DOHH2 (cell line): ENCODE data around the gene RAB5B.

ENCODE experiments used
- H3F3A ChIP-seq: fragments of 200-600 bp; sonication (generic), shearing (Covaris generic); 2 replicates; pipeline ENCODE4 v1.6.0; 2016; ENCODE audit warnings: antibody characterized with exemption, mild to moderate bottlenecking; ENCODE audit not compliant: control insufficient read depth, insufficient read depth
- H3K27ac ChIP-seq: fragments of 200-600 bp; sonication (generic); 2 replicates; pipeline ENCODE4 v1.5.1; 2014; ENCODE audit warnings: low read depth, mild to moderate bottlenecking, low read length, moderate library complexity
- H3K27me3 ChIP-seq: fragments of 200-600 bp; sonication (generic); 2 replicates; pipeline ENCODE4 v1.6.1; 2014; ENCODE audit warnings: mild to moderate bottlenecking, low read length, mixed read lengths; ENCODE audit not compliant: control insufficient read depth
- H3K36me3 ChIP-seq: fragments of 200-600 bp; sonication (generic); 2 replicates; pipeline ENCODE4 v1.6.1; 2014; ENCODE audit warnings: mild to moderate bottlenecking, low read length, moderate library complexity, mixed read lengths; ENCODE audit not compliant: control insufficient read depth
- H3K4me1 ChIP-seq: fragments of 200-600 bp; sonication (generic); 2 replicates; pipeline ENCODE4 v1.6.1; 2014; ENCODE audit warnings: mild to moderate bottlenecking, low read length, mixed read lengths; ENCODE audit not compliant: control insufficient read depth
- H3K4me2 ChIP-seq: fragments of 200-600 bp; sonication (generic); 2 replicates; pipeline ENCODE4 v1.6.0; 2014; ENCODE audit warnings: mild to moderate bottlenecking, low read length, moderate library complexity
- H3K4me3 ChIP-seq: fragments of 200-600 bp; sonication (generic); 2 replicates; pipeline ENCODE4 v1.5.1; 2014; ENCODE audit warnings: mild to moderate bottlenecking, low read length, mixed read lengths
- H3K79me2 ChIP-seq: fragments of 200-600 bp; sonication (generic); 2 replicates; pipeline ENCODE4 v1.6.1; 2014; ENCODE audit warnings: mild to moderate bottlenecking, low read length, mixed read lengths; ENCODE audit not compliant: control insufficient read depth
- H3K9me2 ChIP-seq: fragments of 200-600 bp; sonication (generic); replicated peaks from 2 replicates; pipeline ENCODE4 v1.6.1; 2014; ENCODE audit warnings: mild to moderate bottlenecking, low read length, mixed read lengths; ENCODE audit not compliant: control insufficient read depth
- H3K9me3 ChIP-seq: fragments of 200-600 bp; sonication (generic); 2 replicates; pipeline ENCODE4 v1.6.1; 2014; ENCODE audit warnings: antibody characterized with exemption, low read length, mixed read lengths; ENCODE audit not compliant: control insufficient read depth, insufficient read depth
- H4K20me1 ChIP-seq: fragments of 200-600 bp; sonication (generic); 2 replicates; pipeline ENCODE4 v1.6.0; 2014; ENCODE audit warnings: low read depth, mild to moderate bottlenecking, antibody characterized with exemption, low read length, moderate library complexity; ENCODE audit not compliant: control insufficient read depth, insufficient read depth
- EZH2phosphoT487 ChIP-seq: fragments of 200-600 bp; sonication (generic); IDR thresholded peaks from 2 replicates; pipeline ENCODE4 v1.6.1; 2017; ENCODE audit warnings: borderline replicate concordance, mild to moderate bottlenecking, antibody characterized with exemption, low read length, moderate library complexity, mixed read lengths
- TF ChIP-seq, protein P1 (sequence below): fragments of 200-600 bp; sonication (generic); IDR thresholded peaks from one replicate; pipeline ENCODE4 v1.5.1; 2014; ENCODE audit warnings: antibody characterized with exemption, mild to moderate bottlenecking, low read depth, low read length; ENCODE audit not compliant: poor library complexity, severe bottlenecking

Gene RAB5B

DNA sequence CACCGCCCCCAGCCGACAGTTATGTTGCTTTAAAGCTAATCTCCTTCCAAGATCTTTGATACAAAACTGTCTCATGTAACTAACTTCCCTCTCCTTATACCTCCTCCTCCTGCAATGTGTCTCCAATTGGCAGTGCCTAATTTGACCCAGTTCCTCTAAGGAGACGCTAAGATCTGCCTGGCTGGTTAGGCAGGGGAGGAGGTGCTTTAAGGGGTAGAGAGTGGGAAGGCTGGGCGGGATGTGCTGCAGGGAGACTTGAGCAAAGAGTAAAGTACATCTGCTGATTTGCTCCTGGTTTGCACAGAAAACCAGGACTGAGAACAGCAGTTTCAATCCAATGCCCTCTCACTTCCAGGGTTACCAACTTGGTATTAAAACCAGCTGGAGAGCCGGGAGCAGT, 39.6 kb downstream of the RAB5B start:
- Histone ChIP-seq H3K27ac (no peak overlapping the region), H3K79me2 (no peaks in the 10 kb centered on the region), H3K4me1 (no peaks in the 10 kb centered on the region), H3F3A (0 out of 2 replicates have a peak, but pooled peaks cover 3% of the 10 kb centered on the region), H3K27me3 (no peaks in the 10 kb centered on the region), H3K9me2 (no peaks in the 10 kb centered on the region), H3K9me3 (no peaks in the 10 kb centered on the region), H3K4me2 (no peak overlapping the region), H4K20me1 (no peaks in the 10 kb centered on the region), H3K4me3 (no peak overlapping the region), H3K36me3 (no peaks in the 10 kb centered on the region)
- TF ChIP-seq, protein P1, sequence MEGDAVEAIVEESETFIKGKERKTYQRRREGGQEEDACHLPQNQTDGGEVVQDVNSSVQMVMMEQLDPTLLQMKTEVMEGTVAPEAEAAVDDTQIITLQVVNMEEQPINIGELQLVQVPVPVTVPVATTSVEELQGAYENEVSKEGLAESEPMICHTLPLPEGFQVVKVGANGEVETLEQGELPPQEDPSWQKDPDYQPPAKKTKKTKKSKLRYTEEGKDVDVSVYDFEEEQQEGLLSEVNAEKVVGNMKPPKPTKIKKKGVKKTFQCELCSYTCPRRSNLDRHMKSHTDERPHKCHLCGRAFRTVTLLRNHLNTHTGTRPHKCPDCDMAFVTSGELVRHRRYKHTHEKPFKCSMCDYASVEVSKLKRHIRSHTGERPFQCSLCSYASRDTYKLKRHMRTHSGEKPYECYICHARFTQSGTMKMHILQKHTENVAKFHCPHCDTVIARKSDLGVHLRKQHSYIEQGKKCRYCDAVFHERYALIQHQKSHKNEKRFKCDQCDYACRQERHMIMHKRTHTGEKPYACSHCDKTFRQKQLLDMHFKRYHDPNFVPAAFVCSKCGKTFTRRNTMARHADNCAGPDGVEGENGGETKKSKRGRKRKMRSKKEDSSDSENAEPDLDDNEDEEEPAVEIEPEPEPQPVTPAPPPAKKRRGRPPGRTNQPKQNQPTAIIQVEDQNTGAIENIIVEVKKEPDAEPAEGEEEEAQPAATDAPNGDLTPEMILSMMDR, result no peak
- TF ChIP-seq EZH2phosphoT487, result no peak

DNA sequence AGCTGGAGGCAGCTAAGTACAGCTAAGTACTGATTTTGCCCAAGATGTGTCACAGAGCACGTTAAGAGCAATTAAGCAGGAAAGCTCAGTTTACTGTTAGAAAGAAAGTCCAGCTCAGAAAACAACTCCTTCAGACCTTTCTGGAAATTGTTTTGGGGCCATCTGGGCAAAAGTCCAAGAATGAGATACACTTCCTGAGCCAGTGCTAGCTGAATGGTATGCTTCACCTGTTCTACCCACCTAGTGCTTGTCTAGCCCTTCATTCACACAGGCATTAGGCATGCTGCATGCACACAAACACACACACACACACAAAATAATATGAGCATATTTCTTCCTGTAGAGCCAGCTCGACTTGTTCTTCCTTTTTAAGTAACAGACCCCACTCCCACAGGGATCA, 40.3 kb downstream of the RAB5B start:
- no peaks in the 10 kb centered on the region for H3K9me3 ChIP-seq
- TF ChIP-seq, protein P1, result no peak
- no peak for TF ChIP-seq EZH2phosphoT487
- no peaks in the 10 kb centered on the region for H3K4me1 ChIP-seq
- H3K4me2 ChIP-seq, result no peak overlapping the region
- H4K20me1 ChIP-seq, result no peaks in the 10 kb centered on the region
- no peaks in the 10 kb centered on the region for H3K27me3 ChIP-seq
- 0 out of 2 replicates have a peak, but pooled peaks cover 3% of the 10 kb centered on the region for H3F3A ChIP-seq
- no peaks in the 10 kb centered on the region for H3K9me2 ChIP-seq
- H3K27ac ChIP-seq, result no peak overlapping the region
- no peaks in the 10 kb centered on the region for H3K79me2 ChIP-seq
- no peaks in the 10 kb centered on the region for H3K36me3 ChIP-seq
- no peak overlapping the region for H3K4me3 ChIP-seq

DNA sequence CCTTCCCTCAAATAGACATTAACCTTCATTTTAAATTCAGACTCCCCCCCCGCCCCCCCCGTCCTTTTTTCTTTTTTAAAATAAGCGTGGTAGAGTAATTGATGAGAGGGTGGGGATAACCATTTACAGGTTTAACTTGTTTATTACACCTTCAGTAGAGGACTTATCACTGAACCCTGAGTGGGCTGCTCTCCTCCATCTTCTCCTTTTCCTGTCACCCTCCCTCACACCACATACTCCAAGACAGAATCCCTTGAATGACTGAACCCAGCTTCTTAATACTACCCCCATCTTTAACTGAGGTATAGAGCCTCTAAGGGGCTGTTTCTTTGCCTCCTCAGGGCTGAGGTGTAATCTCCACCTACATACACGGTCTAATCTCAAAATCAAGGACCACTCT, 43.3 kb downstream of the RAB5B start:
- Histone ChIP-seq H3K4me2 (no peak overlapping the region), H3K79me2 (no peaks in the 10 kb centered on the region), H3K9me2 (no peaks in the 10 kb centered on the region), H3K27me3 (no peaks in the 10 kb centered on the region), H3K36me3 (no peaks in the 10 kb centered on the region), H3K4me1 (peaks cover 6% of the 10 kb centered on the region; the same call in 1 of the 2 replicates), H3K9me3 (no peaks in the 10 kb centered on the region), H4K20me1 (no peaks in the 10 kb centered on the region), H3F3A (no peaks in the 10 kb centered on the region), H3K4me3 (no peak overlapping the region), H3K27ac (no peak overlapping the region)
- TF ChIP-seq, protein P1, result no peak
- TF ChIP-seq EZH2phosphoT487, result no peak
